Activated B cell treated with CpG ODN at 0.5 μM for 24 hours (primary cell): ENCODE data around the gene TCF3. TPM values are rescaled to one million over a fixed set of nuclear protein-coding genes. Genes with fewer than 3 reads are reported as not detected.

Source experiments
- ATAC-seq: fragments of 200-7000 bp; cut with Tn5 transposase; one replicate; pipeline ENCODE4 v1.10.0; 2021; ENCODE audit warnings: low read depth, mild to moderate bottlenecking, moderate library complexity
- CTCF ChIA-PET: fragments of 350-600 bp; sonication (Branson Sonifier 250); formaldehyde crosslinking; loops from one replicate; lab custom pipeline; 2021; ENCODE audit warnings: antibody characterized with exemption; lab: Charles Lee
- POLR2A ChIA-PET: fragments of 350-600 bp; sonication (Branson Sonifier 250); formaldehyde crosslinking; loops from one replicate; lab custom pipeline; 2021; ENCODE audit warnings: antibody characterized with exemption; lab: Charles Lee
- DNase-seq: peaks from one replicate; pipeline ENCODE4 v3.0.0; 2022
- H3K27ac Mint-ChIP-seq: one replicate; pipeline ENCODE4 v1.8.0; 2020; ENCODE audit warnings: mixed read lengths
- H3K27me3 Mint-ChIP-seq: one replicate; pipeline ENCODE4 v1.8.0; 2021; ENCODE audit warnings: mixed read lengths
- H3K36me3 Mint-ChIP-seq: one replicate; pipeline ENCODE4 v1.8.0; 2021; ENCODE audit warnings: low read depth, mixed read lengths
- H3K4me1 Mint-ChIP-seq: one replicate; pipeline ENCODE4 v1.8.0; 2021; ENCODE audit warnings: mixed read lengths
- H3K4me3 Mint-ChIP-seq: one replicate; pipeline ENCODE4 v1.8.0; 2020; ENCODE audit warnings: mild to moderate bottlenecking, mixed read lengths
- H3K9me3 Mint-ChIP-seq: one replicate; pipeline ENCODE4 v1.8.0; 2020; ENCODE audit warnings: mixed read lengths
- CTCF ChIP-seq: fragments of 200-600 bp; IDR thresholded peaks from one replicate; pipeline ENCODE4 v1.8.0; 2022; ENCODE audit warnings: antibody characterized with exemption, mild to moderate bottlenecking
- intact Hi-C: fragments of 100-400 bp; cut with micrococcal nuclease; formaldehyde crosslinking; loops from one replicate; pipeline ENCODE4 v1.15.1; 2024
- total RNA-seq: library from RNA; stranded (reverse); gene quantifications from 2 replicates; pipeline ENCODE4 v1.2.3, GENCODE V29; 2022

The TCF3 gene
- total RNA-seq, 1 donor from 2014 or later = 143 TPM

GRCh38 chr19:1575323-1576241, 76.8 kb downstream of the TCF3 start:
- ChIA-PET CTCF (no interaction called here), POLR2A (interaction anchor here (0.5 kb wide), 1 partner anchor 621 kb away, joined by 3 read pairs; no protein-coding TSS in a partner anchor)
- no peaks in the 10 kb centered on the region for H3K9me3 Mint-ChIP-seq
- no peak overlapping the region for H3K4me3 Mint-ChIP-seq
- H3K27ac Mint-ChIP-seq = no peak overlapping the region
- no peak for TF ChIP-seq CTCF
- no peak for ATAC-seq
- intact Hi-C loops = no loop called here
- no peaks in the 10 kb centered on the region for H3K4me1 Mint-ChIP-seq
- H3K36me3 Mint-ChIP-seq = peaks cover 32% of the 10 kb centered on the region
- no peaks in the 10 kb centered on the region for H3K27me3 Mint-ChIP-seq
- no peak for DNase-seq

DNA sequence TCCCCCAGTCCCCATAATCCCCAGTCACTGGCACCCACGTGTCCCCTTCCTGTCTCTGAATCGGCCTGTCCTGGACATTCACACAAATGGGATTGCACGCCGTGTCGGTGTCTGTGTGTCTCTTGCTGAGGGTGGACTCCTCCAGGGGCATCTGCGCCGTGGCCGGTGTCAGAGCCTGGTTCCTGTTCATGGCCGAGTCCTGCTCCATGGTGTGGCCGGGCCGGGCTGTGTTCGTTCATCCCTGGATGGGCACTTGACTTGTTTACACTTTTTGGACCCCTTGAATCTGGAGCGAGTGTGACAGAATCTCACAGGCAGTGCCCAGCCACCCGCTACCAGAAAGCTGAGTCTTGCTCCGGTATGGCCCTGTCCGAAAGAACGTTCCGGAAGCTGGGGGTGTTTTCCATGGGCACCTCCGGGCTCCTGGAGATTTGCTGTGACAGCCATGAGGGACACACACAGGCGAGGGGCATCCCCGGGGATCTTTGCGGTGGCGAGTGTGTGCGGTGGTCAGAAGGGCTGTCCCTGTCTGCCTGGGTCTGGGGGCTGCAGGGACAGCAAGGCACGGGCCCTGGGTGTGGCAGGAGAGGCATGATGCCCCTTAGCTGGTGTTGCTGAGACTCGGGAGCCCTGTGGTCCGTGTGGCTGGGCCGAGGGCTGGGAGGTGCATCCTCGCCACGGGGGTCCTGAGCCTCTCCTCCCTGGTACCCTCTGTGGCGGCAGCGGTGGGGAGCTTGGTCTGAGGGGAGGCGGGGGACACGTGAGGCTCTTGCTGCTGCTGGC, 77.9 kb downstream of the TCF3 start:
- ATAC-seq (no peak), DNase-seq (no peak)
- Mint-ChIP-seq H3K27ac (no peak overlapping the region), H3K4me1 (peaks cover 5% of the 10 kb centered on the region), H3K4me3 (no peak overlapping the region), H3K36me3 (peaks cover 22% of the 10 kb centered on the region), H3K27me3 (no peaks in the 10 kb centered on the region), H3K9me3 (no peaks in the 10 kb centered on the region)
- CTCF ChIA-PET = no interaction called here
- no peak for TF ChIP-seq CTCF
- POLR2A ChIA-PET = interaction anchor here (0.5 kb wide), 1 partner anchor 620 kb away, joined by 3 read pairs; no protein-coding TSS in a partner anchor
- intact Hi-C loops = no loop called here

- H3K27ac Mint-ChIP-seq = no peak overlapping the region
- ATAC-seq (no peak), DNase-seq (no peak)
- H3K9me3 Mint-ChIP-seq = no peaks in the 10 kb centered on the region
- peaks cover 5% of the 10 kb centered on the region for H3K4me1 Mint-ChIP-seq
- no peaks in the 10 kb centered on the region for H3K27me3 Mint-ChIP-seq
- ChIA-PET POLR2A (no interaction called here), CTCF (no interaction called here)
- H3K36me3 Mint-ChIP-seq = peaks cover 13% of the 10 kb centered on the region
- H3K4me3 Mint-ChIP-seq = no peak overlapping the region
- TF ChIP-seq CTCF = no peak
- intact Hi-C loops = no loop called here
Observed at GRCh38 chr19:1572795-1573194, 79.6 kb downstream of the TCF3 start.

DNA sequence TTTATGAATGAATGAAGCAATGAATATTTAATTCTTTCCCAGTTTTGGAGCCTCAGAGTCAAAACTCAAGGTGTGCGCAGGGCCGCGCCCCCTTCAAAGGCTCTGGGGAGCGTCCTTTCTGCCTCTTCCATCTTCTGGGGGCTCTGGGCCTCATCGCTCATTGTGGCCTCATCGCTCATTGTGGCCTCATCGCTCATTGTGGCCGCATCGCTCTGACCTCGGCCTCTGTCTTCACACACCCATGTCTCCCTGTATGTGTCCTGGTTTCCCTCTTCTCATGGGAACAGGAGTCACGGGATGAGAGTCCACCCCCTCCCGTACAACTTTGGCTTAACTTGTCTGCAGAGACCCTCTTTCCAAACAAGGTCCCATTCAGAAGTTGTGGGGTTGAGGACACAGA, 81.1 kb downstream of the TCF3 start:
- no peak for TF ChIP-seq CTCF
- intact Hi-C loops = no loop called here
- ChIA-PET CTCF (no interaction called here), POLR2A (no interaction called here)
- peaks cover 5% of the 10 kb centered on the region for H3K4me1 Mint-ChIP-seq
- ATAC-seq (no peak), DNase-seq (no peak)
- H3K36me3 Mint-ChIP-seq = peaks cover 5% of the 10 kb centered on the region
- H3K27me3 Mint-ChIP-seq = no peaks in the 10 kb centered on the region
- no peak overlapping the region for H3K4me3 Mint-ChIP-seq
- H3K9me3 Mint-ChIP-seq = no peaks in the 10 kb centered on the region
- no peak overlapping the region for H3K27ac Mint-ChIP-seq

DNA sequence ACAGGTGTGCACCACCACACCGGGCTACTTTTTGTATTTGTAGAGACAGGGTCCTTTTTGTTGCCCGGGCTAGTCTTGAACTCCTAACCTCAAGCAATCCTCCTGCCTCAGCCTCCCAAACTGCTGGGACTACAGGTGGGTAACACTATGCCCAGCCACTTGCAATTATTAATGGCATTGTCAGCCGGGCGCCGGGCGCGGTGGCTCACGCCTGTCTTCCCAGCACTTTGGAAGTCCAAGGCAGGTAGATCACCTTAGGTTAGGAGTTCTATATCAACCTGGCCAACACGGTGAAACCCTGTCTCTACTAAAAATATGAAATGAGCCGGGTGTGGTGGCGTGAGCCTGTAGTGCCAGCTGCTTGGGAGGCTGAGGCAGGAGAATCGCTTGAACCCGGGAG, 81.6 kb downstream of the TCF3 start:
- H3K9me3 Mint-ChIP-seq = no peaks in the 10 kb centered on the region
- CTCF ChIA-PET = no interaction called here
- POLR2A ChIA-PET = no interaction called here
- H3K4me3 Mint-ChIP-seq = no peak overlapping the region
- DNase-seq = no peak
- H3K36me3 Mint-ChIP-seq = peaks cover 3% of the 10 kb centered on the region
- no peak for TF ChIP-seq CTCF
- no peaks in the 10 kb centered on the region for H3K27me3 Mint-ChIP-seq
- intact Hi-C loops = no loop called here
- H3K4me1 Mint-ChIP-seq = peaks cover 5% of the 10 kb centered on the region
- no peak overlapping the region for H3K27ac Mint-ChIP-seq
- no peak for ATAC-seq
